ENCODE data around the gene OR7G2.

The OR7G2 gene

GRCh38 chr19:9070066-9070465 is 37.2 kb downstream of the OR7G2 start:
- H3K4me1 ChIP-seq (ENCODE audit: low read length): no peaks in the 10 kb centered on the region
- no peak overlapping the region for H3K9ac ChIP-seq (ENCODE audit: low read length)
- H2AFZ ChIP-seq (ENCODE audit: low read depth, low read length): no peak overlapping the region
- no peaks in the 10 kb centered on the region for H3K9me3 ChIP-seq (ENCODE audit: insufficient read depth, low read length)
- H3K4me3 ChIP-seq (ENCODE audit: low read length): no peak overlapping the region
- H3K27me3 ChIP-seq (ENCODE audit: low read depth, low read length): no peaks in the 10 kb centered on the region
- no peaks in the 10 kb centered on the region for H4K20me1 ChIP-seq (ENCODE audit: insufficient read depth, low read length)
- no peak overlapping the region for H3K27ac ChIP-seq (ENCODE audit: low read length)
- TF ChIP-seq CTCF (IDR thresholded peaks at IDR 0.05; ENCODE audit: low read depth, low read length) (no peak), EZH2phosphoT487 (IDR thresholded peaks at IDR 0.05; ENCODE audit: low read depth) (no peak)
- no peak overlapping the region for H3K4me2 ChIP-seq (ENCODE audit: low read length)
- H3K36me3 ChIP-seq (replicated peaks; ENCODE audit: low read depth, low read length): no peaks in the 10 kb centered on the region
- H3K79me2 ChIP-seq (ENCODE audit: low read length): no peaks in the 10 kb centered on the region

GRCh38 chr19:9065457-9066014 is 41.7 kb downstream of the OR7G2 start:
- no peak for TF ChIP-seq EZH2phosphoT487 (IDR thresholded peaks at IDR 0.05; ENCODE audit: low read depth)
- TF ChIP-seq CTCF (IDR thresholded peaks at IDR 0.05; ENCODE audit: low read depth, low read length): no peak
- H3K4me2 ChIP-seq (ENCODE audit: low read length): no peak overlapping the region
- no peaks in the 10 kb centered on the region for H3K9me3 ChIP-seq (ENCODE audit: insufficient read depth, low read length)
- no peaks in the 10 kb centered on the region for H3K27me3 ChIP-seq (ENCODE audit: low read depth, low read length)
- H3K27ac ChIP-seq (ENCODE audit: low read length): no peak overlapping the region
- no peak overlapping the region for H3K9ac ChIP-seq (ENCODE audit: low read length)
- H3K79me2 ChIP-seq (ENCODE audit: low read length): no peaks in the 10 kb centered on the region
- no peaks in the 10 kb centered on the region for H3K4me1 ChIP-seq (ENCODE audit: low read length)
- H2AFZ ChIP-seq (ENCODE audit: low read depth, low read length): no peak overlapping the region
- H4K20me1 ChIP-seq (ENCODE audit: insufficient read depth, low read length): no peaks in the 10 kb centered on the region
- no peaks in the 10 kb centered on the region for H3K36me3 ChIP-seq (replicated peaks; ENCODE audit: low read depth, low read length)
- no peak overlapping the region for H3K4me3 ChIP-seq (ENCODE audit: low read length)

- no peak overlapping the region for H3K9ac ChIP-seq (ENCODE audit: low read length)
- TF ChIP-seq EZH2phosphoT487 (IDR thresholded peaks at IDR 0.05; ENCODE audit: low read depth): no peak
- TF ChIP-seq CTCF (IDR thresholded peaks at IDR 0.05; ENCODE audit: low read depth, low read length): no peak
- no peaks in the 10 kb centered on the region for H3K27me3 ChIP-seq (ENCODE audit: low read depth, low read length)
- no peaks in the 10 kb centered on the region for H4K20me1 ChIP-seq (ENCODE audit: insufficient read depth, low read length)
- no peaks in the 10 kb centered on the region for H3K79me2 ChIP-seq (ENCODE audit: low read length)
- H3K4me3 ChIP-seq (ENCODE audit: low read length): no peak overlapping the region
- no peak overlapping the region for H2AFZ ChIP-seq (ENCODE audit: low read depth, low read length)
- no peaks in the 10 kb centered on the region for H3K4me1 ChIP-seq (ENCODE audit: low read length)
- no peak overlapping the region for H3K27ac ChIP-seq (ENCODE audit: low read length)
- no peak overlapping the region for H3K4me2 ChIP-seq (ENCODE audit: low read length)
- H3K9me3 ChIP-seq (ENCODE audit: insufficient read depth, low read length): no peaks in the 10 kb centered on the region
- H3K36me3 ChIP-seq (replicated peaks; ENCODE audit: low read depth, low read length): no peaks in the 10 kb centered on the region
These were observed 45.4 kb downstream of the OR7G2 start for GRCh38 chr19:9061879-9062278.

- TF ChIP-seq CTCF (IDR thresholded peaks at IDR 0.05; ENCODE audit: low read depth, low read length) (no peak), EZH2phosphoT487 (IDR thresholded peaks at IDR 0.05; ENCODE audit: low read depth) (no peak)
- H3K27me3 ChIP-seq (ENCODE audit: low read depth, low read length): no peaks in the 10 kb centered on the region
These were observed 46.5 kb downstream of the OR7G2 start for GRCh38 chr19:9060564-9061340.

More at GRCh38 chr19:9060564-9061340, 46.5 kb downstream of the OR7G2 start:
- no peak overlapping the region for H3K9ac ChIP-seq (ENCODE audit: low read length)
- H4K20me1 ChIP-seq (ENCODE audit: insufficient read depth, low read length): no peaks in the 10 kb centered on the region
- H3K27ac ChIP-seq (ENCODE audit: low read length): no peak overlapping the region
- H3K79me2 ChIP-seq (ENCODE audit: low read length): no peaks in the 10 kb centered on the region
- H3K9me3 ChIP-seq (ENCODE audit: insufficient read depth, low read length): no peaks in the 10 kb centered on the region
- H3K4me1 ChIP-seq (ENCODE audit: low read length): no peaks in the 10 kb centered on the region
- no peak overlapping the region for H3K4me2 ChIP-seq (ENCODE audit: low read length)
- no peak overlapping the region for H2AFZ ChIP-seq (ENCODE audit: low read depth, low read length)
- H3K36me3 ChIP-seq (replicated peaks; ENCODE audit: low read depth, low read length): no peaks in the 10 kb centered on the region
- no peak overlapping the region for H3K4me3 ChIP-seq (ENCODE audit: low read length)

Measured in OCI-LY3 (cell line).